HepG2 (cell line): ENCODE data around the gene KLRG1. TPM values are rescaled to one million over a fixed set of nuclear protein-coding genes. Genes with fewer than 3 reads are reported as not detected.

ENCODE experiments used
- ATAC-seq: fragments of 200-7000 bp; cut with Tn5 transposase; 3 replicates; pipeline ENCODE4 v1.9.1; 2020; ENCODE audit warnings: mild to moderate bottlenecking, moderate library complexity
- BruUV-seq: library from RNA; stranded (reverse); fragments of 400-500 nt; replicated peaks from 2 replicates; lab custom pipeline; 2021; lab: Mats Ljungman, UMichigan
- CTCF ChIA-PET: fragments of 300-600 bp; formaldehyde crosslinking; extraction: SDS; loops from one replicate; lab custom pipeline; 2021; ENCODE audit warnings: low total read pairs, inconsistent platforms, low intra/inter-chr PET ratio; lab: Yijun Ruan, JAX
- POLR2A ChIA-PET: fragments of 350-600 bp; sonication (Branson Sonifier 250); formaldehyde crosslinking; loops from one replicate; lab custom pipeline; 2020; ENCODE audit warnings: antibody characterized with exemption, inconsistent platforms; lab: Yijun Ruan, JAX
- DNase-seq: peaks from one replicate; pipeline ENCODE4 v3.0.0-alpha.2; 2015; ENCODE audit warnings: low spot score
- FAIRE-seq: peaks from 3 replicates; lab custom pipeline; 2011; peaks lifted over from hg19 to GRCh38; lab: Jason Lieb, UNC
- H2AFZ ChIP-seq: one replicate; pipeline ENCODE4 v1.6.1; 2011; ENCODE audit warnings: low read length, inconsistent platforms
- H3K27ac ChIP-seq: fragments of 300-600 bp; 3 replicates; pipeline ENCODE4 v1.8.0; 2011; ENCODE audit warnings: mixed run types, mild to moderate bottlenecking, mixed read lengths, low read length, inconsistent platforms; ENCODE audit not compliant: insufficient read depth; ENCODE audit errors: extremely low read length
- H3K27me3 ChIP-seq, 2 experiments: fragments of 200-600 bp in 1 of 2; 2 replicates in 1 of 2; 3 replicates in 1 of 2; pipeline versions ENCODE4 v1.6.0 to v1.8.0; 2011; ENCODE audit warnings: low read length in 2 of 2, mild to moderate bottlenecking in 2 of 2, moderate library complexity in 2 of 2, inconsistent platforms in 1 of 2; ENCODE audit not compliant: insufficient read depth in 2 of 2, control insufficient read depth in 1 of 2
- H3K36me3 ChIP-seq, 2 experiments: fragments of 200-600 bp in 1 of 2; replicated peaks in 1 of 2; 2 replicates in 1 of 2; 3 replicates in 1 of 2; pipeline versions ENCODE4 v1.5.1 to v1.8.0; 2011; ENCODE audit warnings: low read length in 2 of 2, inconsistent platforms in 1 of 2; ENCODE audit not compliant: insufficient read depth in 2 of 2, control insufficient read depth in 1 of 2
- H3K4me1 ChIP-seq: 2 replicates; pipeline ENCODE4 v1.5.1; 2012; ENCODE audit warnings: low read length, inconsistent platforms; ENCODE audit not compliant: insufficient read depth
- H3K4me2 ChIP-seq: 2 replicates; pipeline ENCODE4 v1.6.0; 2011; ENCODE audit warnings: low read depth, low read length, inconsistent platforms
- H3K4me3 ChIP-seq, 3 experiments: fragments of 200-600 bp in 1 of 3; sonication (generic), shearing (Covaris generic) in 1 of 3; replicated peaks in 1 of 3; 2 replicates each; pipeline ENCODE4 v1.5.1; 2011 to 2016; ENCODE audit warnings: low read length in 3 of 3, inconsistent platforms in 2 of 3, low read depth in 2 of 3, mild to moderate bottlenecking in 2 of 3, control low read depth in 1 of 3, mixed read lengths in 1 of 3; ENCODE audit not compliant: insufficient read depth in 1 of 3
- H3K79me2 ChIP-seq: one replicate; pipeline ENCODE4 v1.6.1; 2011; ENCODE audit warnings: low read length, inconsistent platforms; ENCODE audit not compliant: insufficient read depth
- H3K9ac ChIP-seq: 2 replicates; pipeline ENCODE4 v1.6.0; 2011; ENCODE audit warnings: mild to moderate bottlenecking, low read depth, low read length, inconsistent platforms; ENCODE audit not compliant: insufficient read depth
- H3K9me3 ChIP-seq: 2 replicates; pipeline ENCODE4 v1.5.1; 2012; ENCODE audit warnings: mild to moderate bottlenecking, low read length
- H4K20me1 ChIP-seq: 2 replicates; pipeline ENCODE4 v1.6.0; 2011; ENCODE audit warnings: inconsistent platforms, mild to moderate bottlenecking, low read length, moderate library complexity; ENCODE audit not compliant: insufficient read depth
- BORCS8-MEF2B ChIP-seq: sonication (generic); formaldehyde crosslinking; IDR thresholded peaks from 2 replicates; pipeline ENCODE4 v1.8.0; 2022; ENCODE audit warnings: mild to moderate bottlenecking, missing genetic modification reagents
- CREM ChIP-seq, 2 experiments: sonication (generic) in 1 of 2; formaldehyde crosslinking in 1 of 2; IDR thresholded peaks; 2 replicates each; pipeline versions ENCODE4 v1.4.0 to v1.6.1; 2016 to 2020; ENCODE audit warnings: antibody characterized with exemption in 1 of 2, mild to moderate bottlenecking in 1 of 2, missing genetic modification reagents in 1 of 2
- FOXC1 ChIP-seq: sonication (generic); formaldehyde crosslinking; IDR thresholded peaks from 2 replicates; pipeline ENCODE4 v1.8.0; 2022; ENCODE audit warnings: mild to moderate bottlenecking, missing genetic modification reagents, borderline replicate concordance
- HIVEP1 ChIP-seq: sonication (generic); formaldehyde crosslinking; IDR thresholded peaks from 2 replicates; pipeline ENCODE4 v1.4.0; 2020; ENCODE audit warnings: mild to moderate bottlenecking, missing genetic modification reagents
- RBM39 ChIP-seq: fragments of 200-400 bp; formaldehyde crosslinking; IDR thresholded peaks from one replicate; pipeline ENCODE4 v1.6.1; 2018; ENCODE audit warnings: antibody characterized with exemption, mild to moderate bottlenecking, low read depth, low read length; ENCODE audit not compliant: poor library complexity, severe bottlenecking
- RNF2 ChIP-seq: fragments of 450-650 bp; conservative IDR thresholded peaks from 2 replicates; pipeline ENCODE4 v1.6.1; 2016; ENCODE audit warnings: low read depth
- SMAD3 ChIP-seq: sonication (generic); formaldehyde crosslinking; IDR thresholded peaks from 2 replicates; pipeline ENCODE4 v1.4.0; 2020; ENCODE audit warnings: missing genetic modification reagents
- TFDP1 ChIP-seq: IDR thresholded peaks from 2 replicates; pipeline ENCODE4 v1.6.1; 2016; ENCODE audit warnings: missing compliant biosample characterization, missing genetic modification reagents, borderline replicate concordance
- ZBTB4 ChIP-seq: sonication (generic); formaldehyde crosslinking; IDR thresholded peaks from 2 replicates; pipeline ENCODE4 v1.4.0; 2020; ENCODE audit warnings: missing genetic modification reagents, mild to moderate bottlenecking, borderline replicate concordance
- ZC3H4 ChIP-seq: sonication (generic); formaldehyde crosslinking; IDR thresholded peaks from 2 replicates; pipeline ENCODE4 v1.4.0; 2020; ENCODE audit warnings: missing genetic modification reagents, borderline replicate concordance
- ZNF24 ChIP-seq: fragments of 450-650 bp; IDR thresholded peaks from 2 replicates; pipeline ENCODE4 v1.6.1; 2017; ENCODE audit warnings: antibody characterized with exemption, mild to moderate bottlenecking
- ZNF326 ChIP-seq: sonication (generic); formaldehyde crosslinking; IDR thresholded peaks from 2 replicates; pipeline ENCODE4 v1.4.0; 2020; ENCODE audit warnings: missing genetic modification reagents, borderline replicate concordance
- ZNF577 ChIP-seq: sonication (generic); formaldehyde crosslinking; IDR thresholded peaks from 2 replicates; pipeline ENCODE4 v1.4.0; 2020; ENCODE audit warnings: mild to moderate bottlenecking, low read depth, missing genetic modification reagents, borderline replicate concordance
- ZNF644 ChIP-seq: IDR thresholded peaks from 2 replicates; pipeline ENCODE4 v1.6.1; 2016; ENCODE audit warnings: low read depth
- ZNF703 ChIP-seq: sonication (generic); formaldehyde crosslinking; IDR thresholded peaks from 2 replicates; pipeline ENCODE4 v1.5.1; 2020; ENCODE audit warnings: missing genetic modification reagents, mild to moderate bottlenecking, moderate library complexity, borderline replicate concordance
- ZNF781 ChIP-seq: sonication (generic); formaldehyde crosslinking; IDR thresholded peaks from 2 replicates; pipeline ENCODE4 v1.5.1; 2020; ENCODE audit warnings: borderline replicate concordance, mild to moderate bottlenecking, missing genetic modification reagents; ENCODE audit errors: not compliant biosample characterization
- ZNF792 ChIP-seq: IDR thresholded peaks from 2 replicates; pipeline ENCODE4 v1.6.1; 2016
- WGBS: methylation state at CpG from one replicate; pipeline ENCODE4 v1.1.6; 2017; ENCODE audit warnings: low lambda C conversion rate; 5-methylcytosine and 5-hydroxymethylcytosine counted together
- in situ Hi-C: cut with HindIII; loops from 2 replicates; pipeline ENCODE4 v1.10.0; 2017; ENCODE audit warnings: low pct_unique_long_range_greater_than_20kb; ENCODE audit not compliant: extremely low pct_ligation_motif_present
- intact Hi-C: fragments of 100-400 bp; cut with micrococcal nuclease; formaldehyde crosslinking; loops from one replicate; pipeline ENCODE4 v1.10.0; 2022; ENCODE audit not compliant: unreplicated experiment
- polyA plus RNA-seq, 8 experiments: library from polyadenylated mRNA; depleted of rRNA in 3 of 8; stranded (reverse) in 7 of 8; unstranded in 1 of 8; fragments of >200 nt; fragmentation: Illumina TruSeq in 4 of 8; extraction: Trizol in 4 of 8; gene quantifications; 2 replicates each; pipeline versions ENCODE4 v1.2.1 to v1.2.3, GENCODE V29; 2011 to 2016; ENCODE audit warnings: low read depth in 4 of 8, missing spikeins in 1 of 8, mixed read lengths in 1 of 8; ENCODE audit not compliant: insufficient read depth in 1 of 8
- total RNA-seq, 5 experiments: library from RNA; depleted of rRNA; stranded (reverse); fragments of >200 nt; fragmentation: Illumina TruSeq; extraction: Trizol; gene quantifications; 2 replicates each; pipeline ENCODE4 v1.2.3, GENCODE V29; 2016; ENCODE audit warnings: low read depth in 1 of 5

The KLRG1 gene
- total and polyA plus RNA-seq, 2 of the 13 experiments (the other 11 are each of a cell fraction or from before 2014, with no cell fraction given): 1.2 to 1.7 TPM

- TF ChIP-seq BORCS8-MEF2B (CRISPR knock-in tag): no peak
- no peak for TF ChIP-seq RNF2
- TF ChIP-seq SMAD3 (CRISPR knock-in tag): no peak
- no peak for TF ChIP-seq ZC3H4 (CRISPR knock-in tag)
- TF ChIP-seq HIVEP1 (CRISPR knock-in tag): no peak
- no peak for TF ChIP-seq ZNF644 (CRISPR knock-in tag)
These were observed 35.2 kb downstream of the KLRG1 start (continued) for GRCh38 chr12:9024512-9024911.

- no peaks in the 10 kb centered on the region for H3K36me3 ChIP-seq
- WGBS: 34% methylated on average over 7 of the region's 7 CpGs
- no peaks in the 10 kb centered on the region for H4K20me1 ChIP-seq
- peaks cover under 1% of the 10 kb centered on the region; the same call in 1 of the 2 replicates for H3K4me1 ChIP-seq
- no peak overlapping the region for H3K4me3 ChIP-seq
- H3K27me3 ChIP-seq: no peaks in the 10 kb centered on the region; a peak in 1 of 5 replicates
- CTCF ChIA-PET: no interaction called here
- H3K27ac ChIP-seq: no peak overlapping the region
- POLR2A ChIA-PET: no interaction called here
- no peaks in the 10 kb centered on the region for H3K79me2 ChIP-seq
- BruUV-seq: no TSS peak
- intact Hi-C loops (no loop called here), in situ Hi-C loops (loop anchor here (25.0 kb wide), 1 partner anchor 90 kb away; the partner anchor contains the start of gene M6PR)
- H3K9me3 ChIP-seq: no peaks in the 10 kb centered on the region
- H3K4me2 ChIP-seq: no peak overlapping the region
- no peak overlapping the region for H3K9ac ChIP-seq
- H2AFZ ChIP-seq: no peak overlapping the region
- FAIRE-seq (no peak), ATAC-seq (no peak), DNase-seq (no peak)
- TF ChIP-seq RBM39 (no peak), TFDP1 (CRISPR knock-in tag) (no peak), ZNF326 (CRISPR knock-in tag) (no peak), ZNF792 (CRISPR knock-in tag) (no peak), CREM (IDR thresholded peaks at IDR 0.05) (no peak), CREM (CRISPR knock-in tag; IDR thresholded peaks at IDR 0.05) (no peak), ZBTB4 (CRISPR knock-in tag) (no peak), ZNF703 (CRISPR knock-in tag) (no peak), ZNF781 (CRISPR knock-in tag) (no peak), ZNF577 (CRISPR knock-in tag) (no peak), FOXC1 (no peak), ZNF24 (no peak)
These were observed 38.1 kb downstream of the KLRG1 start for GRCh38 chr12:9027161-9028059.
